ENCODE data around the gene IQGAP1.

GRCh38 chr15:90345857-90346256 lies 42.2 kb upstream of the IQGAP1 start:
- no peak for TF ChIP-seq CTCF (IDR thresholded peaks at IDR 0.05)
- TF ChIP-seq POLR2A (IDR thresholded peaks at IDR 0.05): no peak

All from lower leg skin (tissue), 3 donors.